Activated CD4-positive, alpha-beta T cell treated with anti-CD3 and anti-CD28 coated beads, Interleukin-2, amount 10 ng/mL, durations not matched to agents 24 days and 14 days (primary cell): ENCODE results near the gene SORCS2. TPM values are rescaled to one million over a fixed set of nuclear protein-coding genes. Genes with fewer than 3 reads are reported as not detected.

Experiments used
- DNase-seq: peaks from one replicate; pipeline ENCODE4 v3.0.0; 2022
- H3K27ac Mint-ChIP-seq: one replicate; pipeline ENCODE4 v1.8.0; 2022; ENCODE audit warnings: mild to moderate bottlenecking, mixed read lengths
- H3K27me3 Mint-ChIP-seq: one replicate; pipeline ENCODE4 v1.8.0; 2022; ENCODE audit warnings: mixed read lengths
- H3K36me3 Mint-ChIP-seq: one replicate; pipeline ENCODE4 v1.8.0; 2022; ENCODE audit warnings: low read depth, mild to moderate bottlenecking, mixed read lengths
- H3K4me1 Mint-ChIP-seq: one replicate; pipeline ENCODE4 v1.8.0; 2021; ENCODE audit warnings: mixed read lengths
- H3K4me3 Mint-ChIP-seq: one replicate; pipeline ENCODE4 v1.8.0; 2022; ENCODE audit warnings: mild to moderate bottlenecking, moderate library complexity, mixed read lengths
- H3K9me3 Mint-ChIP-seq: one replicate; pipeline ENCODE4 v1.8.0; 2021; ENCODE audit warnings: mixed read lengths
- intact Hi-C: fragments of 100-400 bp; cut with micrococcal nuclease; formaldehyde crosslinking; loops from one replicate; pipeline ENCODE4 v1.15.1; 2023
- total RNA-seq: library from RNA; stranded (reverse); gene quantifications from 2 replicates; pipeline ENCODE4 v1.2.3, GENCODE V29; 2022

The SORCS2 gene
- total RNA-seq, 1 donor from 2014 or later: not detected

DNA sequence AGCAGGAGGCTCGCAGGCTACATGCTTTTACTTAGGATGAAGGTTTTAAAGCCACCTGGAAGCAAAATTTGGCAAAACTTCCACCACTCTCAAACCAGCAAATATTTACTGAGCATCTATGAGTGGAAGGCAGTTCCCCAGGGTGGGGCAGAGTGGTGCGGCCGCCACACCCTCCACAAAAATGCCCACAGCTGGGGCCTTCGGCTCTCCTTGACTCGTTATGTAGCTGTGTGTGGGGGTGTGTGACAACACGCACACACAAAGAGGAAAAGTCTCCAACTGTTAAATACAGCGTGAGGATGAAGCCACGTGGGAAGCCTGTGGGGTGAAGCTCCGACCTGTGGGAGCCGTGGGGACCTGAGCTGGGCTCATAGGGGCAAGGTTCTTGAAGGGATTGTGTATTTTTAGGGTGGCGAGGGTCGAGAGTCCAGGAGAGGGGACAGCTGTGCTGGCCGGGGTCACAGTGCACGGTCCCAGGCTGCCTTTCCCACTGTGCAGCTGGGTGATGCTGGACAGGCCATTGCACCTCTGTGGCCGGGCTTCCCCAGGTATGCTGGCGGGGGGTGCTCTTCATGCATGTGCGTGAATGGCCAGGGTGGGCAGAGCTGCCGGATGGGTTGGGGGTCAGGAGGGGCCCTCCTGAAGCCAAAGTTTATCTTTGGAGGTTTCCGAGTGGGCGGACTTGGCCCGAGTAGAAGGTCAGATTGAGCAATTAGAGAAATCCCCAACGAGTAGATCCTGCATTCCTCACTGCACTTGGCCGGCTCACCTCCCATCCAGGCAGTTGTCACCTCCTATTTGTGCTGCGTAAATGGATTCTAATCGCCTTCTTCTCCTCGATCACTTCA, 25.4 kb downstream of the SORCS2 start:
- Mint-ChIP-seq H3K9me3 (no peaks in the 10 kb centered on the region), H3K27me3 (no peaks in the 10 kb centered on the region), H3K27ac (no peak overlapping the region), H3K36me3 (no peaks in the 10 kb centered on the region), H3K4me1 (no peaks in the 10 kb centered on the region), H3K4me3 (no peak overlapping the region)
- DNase-seq: no peak
- intact Hi-C loops: no loop called here

DNA sequence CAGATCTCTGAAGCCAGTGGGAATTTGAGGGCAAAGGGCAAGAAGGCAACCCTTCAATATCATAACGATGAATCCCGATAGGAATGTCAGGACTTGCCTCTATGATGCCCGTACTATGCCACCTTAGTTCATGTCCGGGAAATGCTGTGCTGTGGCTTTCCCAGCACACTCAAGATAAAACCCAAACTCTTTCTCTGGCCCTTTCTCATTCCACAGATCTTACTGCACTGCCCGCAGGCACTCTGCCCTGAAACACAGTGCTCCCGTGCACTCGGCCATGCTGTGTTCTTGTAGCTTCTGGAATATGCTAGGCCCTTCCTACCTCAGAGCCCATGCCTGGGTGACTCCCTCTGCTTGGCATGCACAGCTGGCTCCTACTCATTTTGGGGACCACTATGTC, 26.3 kb downstream of the SORCS2 start:
- Mint-ChIP-seq H3K36me3 (no peaks in the 10 kb centered on the region), H3K27me3 (no peaks in the 10 kb centered on the region), H3K4me1 (no peaks in the 10 kb centered on the region), H3K27ac (no peak overlapping the region), H3K4me3 (no peak overlapping the region), H3K9me3 (no peaks in the 10 kb centered on the region)
- intact Hi-C loops: no loop called here
- DNase-seq: no peak

DNA sequence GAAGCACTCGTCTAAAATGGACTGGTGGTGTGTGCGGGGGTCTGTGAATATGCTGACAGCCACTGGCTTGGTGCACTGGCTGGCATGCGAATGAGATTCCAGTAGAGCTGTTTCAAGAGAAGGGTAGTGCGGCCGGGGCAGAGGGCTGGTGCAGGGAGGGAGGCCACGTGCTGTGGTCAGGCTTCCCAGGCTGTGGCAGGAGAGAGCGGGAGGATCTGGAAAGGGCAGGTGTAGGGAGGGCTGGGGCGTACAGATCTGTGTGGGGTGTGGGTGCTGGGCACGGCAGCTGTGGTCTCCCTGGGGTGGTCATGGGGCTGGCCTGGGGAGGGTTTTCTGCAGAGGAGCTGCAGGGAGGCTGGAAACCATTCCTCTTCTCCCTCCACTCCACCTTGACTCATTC, 30.2 kb downstream of the SORCS2 start:
- no peak overlapping the region for H3K27ac Mint-ChIP-seq
- no peaks in the 10 kb centered on the region for H3K9me3 Mint-ChIP-seq
- no peak for DNase-seq
- H3K36me3 Mint-ChIP-seq: no peaks in the 10 kb centered on the region
- H3K4me3 Mint-ChIP-seq: no peak overlapping the region
- intact Hi-C loops: no loop called here
- no peaks in the 10 kb centered on the region for H3K27me3 Mint-ChIP-seq
- no peaks in the 10 kb centered on the region for H3K4me1 Mint-ChIP-seq

DNA sequence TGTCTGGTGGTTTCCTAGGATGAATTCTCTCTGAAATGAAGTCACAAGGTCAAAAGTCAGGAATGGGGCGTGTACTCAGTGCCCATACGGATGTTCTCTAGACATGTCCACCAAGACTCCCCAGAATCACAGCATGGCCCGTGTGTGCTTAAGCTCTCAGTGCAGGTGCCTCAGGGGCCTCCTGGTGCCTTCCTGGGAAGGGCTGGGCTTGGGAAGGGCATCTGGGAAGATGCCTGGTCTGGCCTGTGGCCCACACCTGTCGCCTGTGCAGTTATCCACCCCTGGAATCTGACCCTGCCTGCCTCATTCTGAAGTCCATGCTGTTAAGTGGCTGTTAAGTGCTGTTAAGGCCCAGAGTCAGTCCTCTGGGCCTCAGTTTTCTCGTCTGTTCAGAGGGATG, 31.2 kb downstream of the SORCS2 start:
- no peaks in the 10 kb centered on the region for H3K9me3 Mint-ChIP-seq
- no peaks in the 10 kb centered on the region for H3K27me3 Mint-ChIP-seq
- intact Hi-C loops: no loop called here

DNA sequence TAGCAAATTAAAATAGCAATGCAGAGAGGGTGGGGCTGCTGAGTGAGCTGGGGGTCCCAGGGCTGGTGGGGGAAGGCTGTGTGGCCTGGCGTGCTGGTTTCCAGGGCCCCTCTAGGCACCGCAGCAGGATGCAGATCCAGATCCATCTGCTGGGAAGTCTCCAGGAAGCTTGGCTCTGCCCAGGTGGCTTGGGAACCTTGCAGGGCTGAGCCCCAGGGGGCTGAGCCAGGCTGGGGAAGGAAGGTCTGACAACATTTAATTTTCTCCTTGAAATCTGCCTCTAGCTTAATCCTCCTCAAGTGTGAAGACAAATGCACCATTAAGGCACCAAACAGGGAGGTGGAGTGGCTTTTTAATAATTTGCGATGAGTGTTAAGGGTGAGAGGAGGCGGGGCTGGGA, 31.7 kb downstream of the SORCS2 start:
- Mint-ChIP-seq H3K4me1 (no peaks in the 10 kb centered on the region), H3K4me3 (no peak overlapping the region), H3K27ac (no peak overlapping the region), H3K36me3 (no peaks in the 10 kb centered on the region), H3K9me3 (no peaks in the 10 kb centered on the region), H3K27me3 (no peaks in the 10 kb centered on the region)
- DNase-seq: no peak
- intact Hi-C loops: no loop called here

More for the DNA sequence above, 31.2 kb downstream of the SORCS2 start:
- Mint-ChIP-seq H3K4me1 (no peaks in the 10 kb centered on the region), H3K27ac (no peak overlapping the region), H3K4me3 (no peak overlapping the region), H3K36me3 (no peaks in the 10 kb centered on the region)
- no peak for DNase-seq

DNA sequence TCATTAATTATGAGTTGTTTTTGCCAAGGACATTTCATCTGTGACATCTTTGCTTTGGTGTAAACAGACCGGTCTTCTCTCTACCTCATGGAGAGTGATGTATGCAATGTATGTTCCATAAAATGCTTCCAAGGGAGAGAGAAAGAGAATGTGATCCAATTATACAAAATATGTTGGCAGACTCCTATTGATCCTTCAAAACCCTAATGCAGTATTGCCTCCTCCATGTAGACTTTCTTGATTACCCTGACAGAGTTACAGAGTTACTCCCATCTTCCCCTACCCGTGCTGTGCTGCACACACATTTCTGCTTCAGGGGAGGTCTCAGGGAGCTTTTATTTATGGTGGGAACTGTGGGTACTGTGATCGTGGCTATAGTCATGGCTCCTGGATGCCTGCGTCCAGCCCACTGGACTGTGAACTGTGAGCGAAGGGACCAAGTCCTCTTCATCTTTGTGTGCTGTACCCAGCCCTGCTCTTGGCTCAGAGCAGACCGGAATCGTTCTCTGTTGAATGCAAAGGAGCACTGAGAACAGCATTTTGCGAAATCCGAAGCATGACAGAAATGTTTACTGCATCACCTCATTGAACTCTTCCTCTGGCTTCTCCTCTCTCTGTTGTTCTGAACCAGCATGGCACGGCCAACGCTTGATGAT, 32.7 kb downstream of the SORCS2 start:
- no peaks in the 10 kb centered on the region for H3K9me3 Mint-ChIP-seq
- no peaks in the 10 kb centered on the region for H3K27me3 Mint-ChIP-seq
- H3K36me3 Mint-ChIP-seq: no peaks in the 10 kb centered on the region
- no peak overlapping the region for H3K4me3 Mint-ChIP-seq
- DNase-seq: no peak
- intact Hi-C loops: no loop called here
- H3K27ac Mint-ChIP-seq: no peak overlapping the region
- H3K4me1 Mint-ChIP-seq: no peaks in the 10 kb centered on the region

DNA sequence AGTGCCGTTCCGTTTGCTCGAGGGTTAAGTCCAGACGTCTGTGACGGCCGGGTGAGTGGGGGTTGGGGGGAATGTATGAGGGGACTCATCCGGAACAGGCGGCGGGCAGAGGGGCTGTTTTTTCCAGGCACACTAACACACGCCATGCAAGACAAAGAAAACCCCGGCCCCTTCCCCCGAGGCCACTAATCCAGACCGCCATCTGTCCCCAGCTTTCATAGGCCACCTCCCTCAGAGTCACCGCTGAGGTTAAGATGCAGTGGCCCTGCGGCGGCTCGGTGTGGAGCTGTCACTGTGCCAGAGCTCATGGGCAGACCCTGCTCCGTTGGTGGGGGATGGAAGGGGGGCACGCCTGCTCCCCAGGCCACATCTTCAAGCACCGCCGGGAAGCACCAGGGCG, 34.1 kb downstream of the SORCS2 start:
- Mint-ChIP-seq H3K27ac (no peak overlapping the region), H3K4me3 (no peak overlapping the region), H3K9me3 (no peaks in the 10 kb centered on the region), H3K27me3 (no peaks in the 10 kb centered on the region), H3K36me3 (no peaks in the 10 kb centered on the region), H3K4me1 (no peaks in the 10 kb centered on the region)
- intact Hi-C loops: no loop called here
- no peak for DNase-seq

DNA sequence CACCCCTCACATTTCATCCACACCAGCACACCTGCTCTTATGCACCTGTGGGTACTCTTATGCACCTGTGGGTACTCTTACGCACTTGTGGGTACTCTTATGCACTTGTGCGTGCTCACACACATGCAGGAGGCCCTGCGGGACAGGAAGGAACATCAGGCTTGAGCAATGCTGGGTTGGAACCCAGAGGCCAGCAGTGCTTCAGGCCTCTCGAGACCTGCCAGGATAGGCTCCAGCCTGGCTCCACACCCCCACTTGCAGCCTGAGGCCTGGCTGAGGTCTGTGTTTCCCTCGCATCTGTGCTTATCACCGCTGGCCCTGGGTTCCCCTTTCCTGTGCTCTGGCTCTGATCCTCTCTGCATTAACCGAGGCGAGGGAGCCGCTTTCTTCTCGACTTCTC, 34.7 kb downstream of the SORCS2 start:
- H3K36me3 Mint-ChIP-seq: no peaks in the 10 kb centered on the region
- no peak for DNase-seq
- no peaks in the 10 kb centered on the region for H3K4me1 Mint-ChIP-seq
- no peak overlapping the region for H3K4me3 Mint-ChIP-seq
- H3K27ac Mint-ChIP-seq: no peak overlapping the region
- H3K27me3 Mint-ChIP-seq: no peaks in the 10 kb centered on the region
- H3K9me3 Mint-ChIP-seq: no peaks in the 10 kb centered on the region
- intact Hi-C loops: no loop called here

DNA sequence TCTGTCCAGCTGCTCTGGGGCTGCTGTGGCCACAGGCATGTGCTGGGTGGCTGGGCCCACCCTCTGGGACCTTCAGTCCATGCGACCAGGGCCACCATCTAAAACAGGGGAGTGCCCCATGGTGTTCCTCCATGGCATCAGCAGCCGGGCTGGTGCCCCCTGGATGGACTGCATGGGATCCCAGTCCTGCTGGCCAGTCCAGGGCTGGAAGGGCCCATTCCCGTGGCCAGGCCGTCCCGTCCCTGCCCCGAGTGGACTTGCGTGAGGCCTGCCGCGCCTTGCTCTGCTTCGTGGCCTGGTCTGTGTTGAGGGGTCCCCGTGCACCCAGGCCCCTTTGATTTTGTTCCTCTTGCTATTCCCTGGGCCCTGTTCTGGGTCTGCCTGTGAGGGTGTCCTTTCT, 36.4 kb downstream of the SORCS2 start:
- no peak overlapping the region for H3K4me3 Mint-ChIP-seq
- H3K9me3 Mint-ChIP-seq: no peaks in the 10 kb centered on the region
- no peaks in the 10 kb centered on the region for H3K36me3 Mint-ChIP-seq
- no peak overlapping the region for H3K27ac Mint-ChIP-seq
- H3K4me1 Mint-ChIP-seq: no peaks in the 10 kb centered on the region
- DNase-seq: no peak
- no peaks in the 10 kb centered on the region for H3K27me3 Mint-ChIP-seq
- intact Hi-C loops: no loop called here

DNA sequence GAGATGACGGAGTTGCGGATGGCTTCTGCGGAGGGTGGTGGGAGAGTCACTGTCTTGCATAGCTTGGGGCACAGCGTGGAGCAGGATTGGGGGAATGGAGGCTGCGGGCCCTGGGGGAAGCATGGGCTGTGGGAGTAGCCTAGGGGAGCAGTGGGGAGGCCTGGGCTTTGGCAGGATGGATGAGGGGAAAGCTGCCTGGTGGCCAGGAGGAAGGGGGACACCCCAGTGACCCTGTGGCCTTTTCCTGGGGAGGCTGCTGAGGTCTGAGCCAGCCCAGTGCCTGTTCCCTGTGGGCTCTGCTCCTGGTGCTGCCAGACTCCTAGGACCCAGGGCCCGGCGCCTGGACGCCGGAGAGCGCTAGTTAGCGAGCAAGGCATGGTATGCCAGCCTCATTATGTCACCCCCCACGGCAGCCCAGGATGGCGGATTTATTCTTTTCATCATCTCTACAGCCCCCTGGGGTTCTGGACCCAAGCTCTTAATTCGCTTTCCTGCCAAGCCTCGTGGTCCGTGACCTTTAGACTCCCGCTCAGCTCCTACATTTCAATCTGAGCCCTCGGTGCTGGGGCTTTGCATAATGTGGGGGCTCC, 39.8 kb downstream of the SORCS2 start:
- Mint-ChIP-seq H3K27ac (no peak overlapping the region), H3K27me3 (no peaks in the 10 kb centered on the region), H3K9me3 (no peaks in the 10 kb centered on the region), H3K36me3 (no peaks in the 10 kb centered on the region), H3K4me1 (no peaks in the 10 kb centered on the region), H3K4me3 (no peak overlapping the region)
- intact Hi-C loops: no loop called here
- no peak for DNase-seq

DNA sequence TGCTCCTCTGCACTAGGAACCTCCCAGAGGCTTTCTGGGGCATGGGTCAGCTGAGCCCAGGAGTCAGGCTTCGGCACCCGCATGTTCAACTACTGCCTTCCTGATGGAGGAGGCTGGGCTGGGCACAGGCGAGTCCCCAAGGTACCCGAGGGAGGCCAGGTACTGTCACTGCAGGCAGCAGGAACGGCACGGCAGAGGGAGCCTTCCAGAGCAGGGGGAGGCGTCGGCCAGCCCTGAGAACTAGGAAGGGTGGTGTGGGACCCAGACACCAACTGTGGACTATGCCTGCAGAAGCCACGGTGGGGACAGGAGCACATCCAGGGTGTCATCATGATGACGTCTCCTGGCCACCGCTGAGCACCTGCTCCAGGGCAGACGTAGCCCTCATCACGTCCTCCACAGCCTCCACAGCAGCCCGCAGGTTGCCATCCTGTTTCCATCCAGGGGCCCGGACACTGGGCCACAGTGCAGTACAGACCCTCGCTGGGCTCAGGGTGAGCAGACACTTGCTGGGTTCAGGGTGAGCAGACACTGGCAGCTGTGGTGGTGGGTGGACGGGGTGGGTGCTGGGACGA, 40.8 kb downstream of the SORCS2 start:
- DNase-seq: no peak
- no peak overlapping the region for H3K4me3 Mint-ChIP-seq

DNA sequence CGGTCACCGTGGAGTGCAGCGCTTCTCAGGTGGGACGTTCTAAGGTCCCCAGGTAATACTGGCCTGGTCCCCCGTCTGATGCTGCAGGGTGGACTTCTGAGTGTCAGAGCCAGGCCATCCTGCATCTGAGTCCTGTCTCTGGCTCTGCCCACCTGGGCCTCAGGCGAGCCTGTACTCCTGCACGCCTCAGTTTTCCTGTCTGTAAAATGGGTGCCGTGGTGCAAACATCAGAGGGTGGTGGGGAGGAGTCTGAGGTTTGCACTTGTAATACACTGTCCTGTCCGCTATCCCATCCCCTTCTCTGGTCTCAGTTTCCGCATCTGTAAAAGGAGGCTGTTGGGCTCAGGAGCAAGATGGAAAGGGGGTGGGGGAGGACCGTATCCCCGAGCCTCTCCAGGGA, 41.3 kb downstream of the SORCS2 start:
- no peaks in the 10 kb centered on the region for H3K4me1 Mint-ChIP-seq
- H3K27ac Mint-ChIP-seq: no peak overlapping the region
- no peak for DNase-seq
- H3K4me3 Mint-ChIP-seq: no peak overlapping the region
- H3K36me3 Mint-ChIP-seq: no peaks in the 10 kb centered on the region
- H3K27me3 Mint-ChIP-seq: no peaks in the 10 kb centered on the region
- no peaks in the 10 kb centered on the region for H3K9me3 Mint-ChIP-seq
- intact Hi-C loops: no loop called here

More for the DNA sequence above, 40.8 kb downstream of the SORCS2 start:
- intact Hi-C loops: no loop called here
- Mint-ChIP-seq H3K4me1 (no peaks in the 10 kb centered on the region), H3K9me3 (no peaks in the 10 kb centered on the region), H3K27ac (no peak overlapping the region), H3K36me3 (no peaks in the 10 kb centered on the region), H3K27me3 (no peaks in the 10 kb centered on the region)

DNA sequence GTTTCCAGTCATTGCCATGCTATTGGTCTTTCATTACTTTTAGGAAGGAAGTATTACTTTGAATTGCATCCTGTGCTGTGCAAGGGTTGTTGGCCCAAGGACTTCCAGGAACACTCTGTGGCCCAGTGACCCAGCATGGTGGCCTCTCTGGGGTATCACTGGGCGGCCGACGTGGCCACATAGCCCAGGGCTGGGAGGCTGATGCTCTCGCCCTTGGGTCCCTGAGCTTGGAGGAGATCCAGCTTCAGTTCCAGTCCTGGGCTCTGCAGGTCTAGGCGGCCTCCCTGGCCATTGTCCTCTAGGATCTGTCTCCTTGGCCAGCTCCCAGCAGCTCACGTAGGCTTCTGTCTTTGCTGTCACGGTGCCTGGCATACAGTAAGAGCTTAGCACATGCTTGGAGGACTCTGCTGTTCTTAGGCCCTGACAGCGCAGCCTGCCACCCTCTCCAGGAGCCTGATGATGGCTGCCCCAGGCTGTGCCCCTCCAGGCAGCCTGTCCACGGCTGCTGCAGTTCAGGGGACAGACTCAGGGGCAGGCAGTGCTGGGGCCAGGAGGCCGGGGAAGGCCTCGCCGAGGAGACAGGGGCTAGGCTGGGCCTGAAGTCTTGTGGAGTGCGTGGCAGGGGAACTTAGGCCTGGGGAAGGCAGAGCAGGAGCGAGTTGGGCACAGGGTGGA, 42.2 kb downstream of the SORCS2 start:
- H3K27me3 Mint-ChIP-seq: no peaks in the 10 kb centered on the region
- intact Hi-C loops: no loop called here
- no peak for DNase-seq
- H3K36me3 Mint-ChIP-seq: no peaks in the 10 kb centered on the region
- no peak overlapping the region for H3K4me3 Mint-ChIP-seq
- H3K4me1 Mint-ChIP-seq: no peaks in the 10 kb centered on the region
- H3K27ac Mint-ChIP-seq: no peak overlapping the region
- no peaks in the 10 kb centered on the region for H3K9me3 Mint-ChIP-seq

DNA sequence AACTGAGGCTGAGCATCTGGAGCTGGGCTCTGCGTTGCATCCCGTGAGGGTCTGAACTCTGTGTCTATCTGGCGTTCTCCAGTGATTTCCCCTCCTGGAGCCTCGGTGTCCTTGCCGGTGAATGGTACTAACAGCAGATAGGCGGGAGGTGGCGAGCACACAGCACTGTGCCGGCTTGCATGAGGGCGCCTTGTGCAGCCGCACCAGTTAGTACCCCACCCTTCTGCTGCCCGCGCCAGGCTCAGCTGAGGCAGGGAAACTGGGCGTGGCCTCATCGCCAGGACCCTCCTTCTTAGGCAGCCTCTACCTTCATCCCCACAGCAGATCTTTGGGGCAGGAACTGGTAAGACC, 42.7 kb downstream of the SORCS2 start:
- Mint-ChIP-seq H3K27ac (no peak overlapping the region), H3K4me3 (no peak overlapping the region), H3K4me1 (no peaks in the 10 kb centered on the region), H3K27me3 (no peaks in the 10 kb centered on the region), H3K36me3 (no peaks in the 10 kb centered on the region), H3K9me3 (no peaks in the 10 kb centered on the region)
- DNase-seq: no peak
- intact Hi-C loops: no loop called here
